Measurements from ENCODE around the gene FCHO1. TPM values are rescaled to one million over a fixed set of nuclear protein-coding genes. Genes with fewer than 3 reads are reported as not detected.

FCHO1 gene
- total and polyA plus RNA-seq, 10 of the 15 experiments (the other 5 are each of a cell fraction or from before 2014, with no cell fraction given) = 0.14 to 45.8 (median 15.8) TPM

GRCh38 chr19:17802137-17802858 lies 51.0 kb downstream of the FCHO1 start (continued):
- no peak for TF ChIP-seq CHD1 (IDR thresholded peaks at IDR 0.05; ENCODE audit: low read depth, low read length)
- no peak for TF ChIP-seq YY1 (IDR thresholded peaks at IDR 0.05; ENCODE audit: low read depth, low read length)
- TF ChIP-seq SREBF1 (IDR thresholded peaks at IDR 0.05; ENCODE audit: low read length) = no peak

GRCh38 chr19:17803264-17803896 lies 52.1 kb downstream of the FCHO1 start:
- POLR2A ChIA-PET = interaction anchor here (0.6 to 1.1 kb wide), 3 partner anchors 20 to 593 kb away, joined by 3 to 4 read pairs (median 3); partner anchors contain the start of gene MAP1S

More at GRCh38 chr19:17803264-17803896, 52.1 kb downstream of the FCHO1 start:
- intact Hi-C loops (cut with micrococcal nuclease; ENCODE audit: unreplicated experiment) (no loop called here), in situ Hi-C loops (cut with MboI) (no loop called here)
- FAIRE-seq = no peak
- Histone ChIP-seq H3K79me2 (ENCODE audit: control insufficient read depth, insufficient read depth, low read length) (no peaks in the 10 kb centered on the region), H2AFZ (ENCODE audit: control insufficient read depth, low read depth, low read length) (no peak overlapping the region), H3K4me3 (no peak overlapping the region), H3K9me3 (replicated peaks; ENCODE audit: control insufficient read depth, insufficient read depth, low read length) (no peaks in the 10 kb centered on the region), H3K4me2 (ENCODE audit: control insufficient read depth, insufficient read depth) (no peak overlapping the region), H3K9ac (ENCODE audit: control insufficient read depth, insufficient read depth, low read length) (no peak overlapping the region), H3K27me3 (replicated peaks in 1 of 2; ENCODE audit: control insufficient read depth in 2 of 2, insufficient read depth in 2 of 2, low read length in 1 of 2) (peaks cover 3% of the 10 kb centered on the region in 2 experiments; a peak in 3 of 4 replicates), H3K27ac (ENCODE audit: control insufficient read depth, insufficient read depth) (no peak overlapping the region), H3K36me3 (ENCODE audit: control insufficient read depth in 2 of 2, insufficient read depth in 2 of 2, low read length in 1 of 2) (no peaks in the 10 kb centered on the region), H4K20me1 (ENCODE audit: control insufficient read depth, insufficient read depth) (no peaks in the 10 kb centered on the region), H3K4me1 (ENCODE audit: control insufficient read depth, insufficient read depth, low read length) (no peaks in the 10 kb centered on the region)
- DNase-seq (ENCODE audit: low read depth, low spot score) = no peak
- ChIA-PET RAD21 (ENCODE audit: unreplicated experiment) (no interaction called here), CTCF (interaction anchor here (1.0 to 2.1 kb wide), 6 partner anchors 21 to 134 kb away, joined by 3 to 5 read pairs (median 4); partner anchors contain the start of gene RPL18A), SMC1A (ENCODE audit: uncharacterized antibody, unreplicated experiment) (no interaction called here)
- BruUV-seq (replicated peaks) = no TSS peak
- ATAC-seq = peak; percentile 20; the same call in 1 of the 3 replicates
- TF ChIP-seq SPI1 (IDR thresholded peaks at IDR 0.05; ENCODE audit: borderline replicate concordance, insufficient read depth, low read depth, low read length) = peak; percentile 50; the same call in 1 of the 2 replicates
- no peak for TF ChIP-seq CREB1 (IDR thresholded peaks at IDR 0.05; ENCODE audit: low read depth)
- TF ChIP-seq NFIC (IDR thresholded peaks at IDR 0.05; ENCODE audit: low read depth, low read length) = no peak
- no peak for TF ChIP-seq SIX5 (IDR thresholded peaks at IDR 0.05; ENCODE audit: low read depth, low read length, severe bottlenecking)
- TF ChIP-seq ATF2 (IDR thresholded peaks at IDR 0.05; ENCODE audit: low read length) = no peak
- no peak for TF ChIP-seq ZNF687 (IDR thresholded peaks at IDR 0.05)
- no peak for TF ChIP-seq JUND (IDR thresholded peaks at IDR 0.05; ENCODE audit: low read depth, low read length)
- no peak for TF ChIP-seq RFX5 (IDR thresholded peaks at IDR 0.05; ENCODE audit: low read depth, low read length)
- TF ChIP-seq BHLHE40 (IDR thresholded peaks at IDR 0.05; ENCODE audit: borderline replicate concordance in 1 of 2, low read depth in 2 of 2, low read length in 1 of 2) = peak in 1 of 2 experiments; percentile 41; a peak in 1 of 4 replicates
- no peak for TF ChIP-seq CEBPB (IDR thresholded peaks at IDR 0.05; ENCODE audit: borderline replicate concordance in 1 of 2, low read depth in 2 of 2, low read length in 2 of 2)
- no peak for TF ChIP-seq CBX3 (IDR thresholded peaks at IDR 0.05; ENCODE audit: borderline replicate concordance, low read depth)
- no peak for TF ChIP-seq FOS (IDR thresholded peaks at IDR 0.05; ENCODE audit: borderline replicate concordance, extremely low read depth, insufficient read length)
- TF ChIP-seq NFYA (IDR thresholded peaks at IDR 0.05; ENCODE audit: borderline replicate concordance, low read depth, low read length) = no peak
- TF ChIP-seq LARP7 (IDR thresholded peaks at IDR 0.05) = no peak
- WGBS (ENCODE audit: insufficient coverage, insufficient replicate concordance, low lambda C conversion rate, missing lambda C conversion rate) = 9% methylated on average over 14 of the region's 14 CpGs

Data from GM12878 (cell line).